GM03348 (cell line): ENCODE measurements around the gene NPDC1.

Experiments
- DNase-seq: peaks from one replicate; pipeline ENCODE4 v3.0.0; 2012; ENCODE audit warnings: low spot score

Gene NPDC1

GRCh38 chr9:137046088-137046787 is at the start of gene NPDC1:
Gene NPDC1 (minus strand): TSS chr9:137046177. CDS start chr9:137045989, 188 bp downstream.
- DNase-seq, result peak; percentile 94

- DNase-seq, result no peak
Measured at GRCh38 chr9:137089232-137089947, 43.4 kb upstream of the NPDC1 start.

- DNase-seq, result no peak
Measured at GRCh38 chr9:137088121-137088520, 42.1 kb upstream of the NPDC1 start.

- DNase-seq, result no peak
Measured at GRCh38 chr9:137087409-137087925, 41.5 kb upstream of the NPDC1 start.

GRCh38 chr9:137086531-137087408 is 40.8 kb upstream of the NPDC1 start, which contains the start of gene MAN1B1:
Gene MAN1B1 (plus strand): TSS chr9:137086985. CDS start chr9:137087000, 15 bp downstream.
- DNase-seq, result peak; percentile 99

- DNase-seq, result peak; percentile 64
Measured at GRCh38 chr9:137085920-137086530, 40.0 kb upstream of the NPDC1 start.

- DNase-seq, result no peak
Measured at GRCh38 chr9:137084526-137084925, 38.5 kb upstream of the NPDC1 start.

- peak; percentile 94 for DNase-seq
Measured at GRCh38 chr9:137083394-137084004, 37.5 kb upstream of the NPDC1 start.

GRCh38 chr9:137082925-137083290 is 36.9 kb upstream of the NPDC1 start:
- no peak for DNase-seq

- DNase-seq, result no peak
Measured at GRCh38 chr9:137082222-137082924, 36.4 kb upstream of the NPDC1 start.

GRCh38 chr9:137080260-137081122 is 34.5 kb upstream of the NPDC1 start:
- no peak for DNase-seq

- DNase-seq, result no peak
Measured at GRCh38 chr9:137079401-137079787, 33.4 kb upstream of the NPDC1 start.

GRCh38 chr9:137078701-137079400 is 32.9 kb upstream of the NPDC1 start:
- DNase-seq, result no peak

GRCh38 chr9:137077758-137078693 is 32.0 kb upstream of the NPDC1 start:
- DNase-seq, result no peak

- DNase-seq, result peak; percentile 93
Measured at GRCh38 chr9:137077010-137077747, 31.2 kb upstream of the NPDC1 start, which contains the start of gene UAP1L1. Gene UAP1L1 (plus strand): TSS chr9:137077517. CDS start chr9:137077533, 16 bp downstream.

- DNase-seq, result no peak
Measured at GRCh38 chr9:137076636-137077009, 30.6 kb upstream of the NPDC1 start.

- DNase-seq, result no peak
Measured at GRCh38 chr9:137075275-137075775, 29.3 kb upstream of the NPDC1 start.
